WTC11 (cell line): Measurements from ENCODE around the gene PDXK. TPM values are rescaled to one million over a fixed set of nuclear protein-coding genes. Genes with fewer than 3 reads are reported as not detected.

ENCODE experiments used
- ATAC-seq: fragments of 200-7000 bp; cut with Tn5 transposase; 2 replicates; pipeline ENCODE4 v1.10.0; 2021; ENCODE audit warnings: mild to moderate bottlenecking, moderate library complexity
- CTCF ChIA-PET: fragments of 300-600 bp; sonication (Branson Sonifier 250); formaldehyde crosslinking; loops from one replicate; lab custom pipeline; 2021; ENCODE audit warnings: antibody characterized with exemption; lab: Charles Lee
- POLR2A ChIA-PET: fragments of 350-600 bp; sonication (Branson Sonifier 250); formaldehyde crosslinking; loops from one replicate; lab custom pipeline; 2021; ENCODE audit warnings: antibody characterized with exemption; lab: Charles Lee
- DNase-seq: peaks from one replicate; pipeline ENCODE4 v3.0.0; 2021; ENCODE audit warnings: low spot score
- H3K27ac Mint-ChIP-seq: 2 replicates; pipeline ENCODE4 v1.8.0; 2021; ENCODE audit warnings: mixed read lengths
- H3K27me3 Mint-ChIP-seq: 2 replicates; pipeline ENCODE4 v1.8.0; 2021; ENCODE audit warnings: low read depth, mild to moderate bottlenecking, moderate library complexity, mixed read lengths
- H3K36me3 Mint-ChIP-seq: 2 replicates; pipeline ENCODE4 v1.8.0; 2021; ENCODE audit warnings: mixed read lengths
- H3K4me1 Mint-ChIP-seq: 2 replicates; pipeline ENCODE4 v1.8.0; 2022; ENCODE audit warnings: mixed read lengths
- H3K4me3 Mint-ChIP-seq: 2 replicates; pipeline ENCODE4 v1.8.0; 2021; ENCODE audit warnings: mild to moderate bottlenecking, moderate library complexity, mixed read lengths
- H3K9me3 Mint-ChIP-seq: 2 replicates; pipeline ENCODE4 v1.8.0; 2021; ENCODE audit warnings: mixed read lengths
- CREM ChIP-seq: sonication (generic); formaldehyde crosslinking; IDR thresholded peaks from 2 replicates; pipeline ENCODE4 v1.8.1; 2022; ENCODE audit warnings: mild to moderate bottlenecking, missing genetic modification reagents, moderate library complexity
- FOXP1 ChIP-seq: sonication (generic); formaldehyde crosslinking; IDR thresholded peaks from 2 replicates; pipeline ENCODE4 v1.8.0; 2022; ENCODE audit warnings: missing genetic modification reagents, mild to moderate bottlenecking, moderate library complexity, borderline replicate concordance
- GABPB1 ChIP-seq: sonication (generic); formaldehyde crosslinking; IDR thresholded peaks from 2 replicates; pipeline ENCODE4 v1.8.1; 2023; ENCODE audit warnings: mild to moderate bottlenecking, missing genetic modification reagents
- JUN ChIP-seq: sonication (generic); formaldehyde crosslinking; IDR thresholded peaks from 2 replicates; pipeline ENCODE4 v1.8.0; 2023; ENCODE audit warnings: mild to moderate bottlenecking, missing genetic modification reagents
- MYBL2 ChIP-seq: sonication (generic); formaldehyde crosslinking; IDR thresholded peaks from 2 replicates; pipeline ENCODE4 v1.8.1; 2023; ENCODE audit warnings: mild to moderate bottlenecking, moderate library complexity, missing genetic modification reagents
- NR2C2 ChIP-seq: sonication (generic); formaldehyde crosslinking; IDR thresholded peaks from 2 replicates; pipeline ENCODE4 v1.8.0; 2022; ENCODE audit warnings: mild to moderate bottlenecking, missing genetic modification reagents
- TEAD1 ChIP-seq: sonication (generic); formaldehyde crosslinking; IDR thresholded peaks from 2 replicates; pipeline ENCODE4 v1.8.0; 2022; ENCODE audit warnings: mild to moderate bottlenecking, missing genetic modification reagents
- TP53 ChIP-seq: sonication (generic); formaldehyde crosslinking; IDR thresholded peaks from 2 replicates; pipeline ENCODE4 v1.8.1; 2023; ENCODE audit warnings: mild to moderate bottlenecking, missing genetic modification reagents
- ZNF423 ChIP-seq: fragments of 250-450 bp; sonication (Bioruptor Pico); IDR thresholded peaks from 2 replicates; pipeline ENCODE4 v2.1.2; 2022; ENCODE audit warnings: mild to moderate bottlenecking, moderate library complexity
- total RNA-seq: library from RNA; stranded (reverse); gene quantifications from 3 replicates; pipeline ENCODE4 v1.2.3, GENCODE V29; 2021
- TF ChIP-seq, protein P1 (sequence below): sonication (generic); formaldehyde crosslinking; IDR thresholded peaks from 2 replicates; pipeline ENCODE4 v1.8.1; 2023; ENCODE audit warnings: mild to moderate bottlenecking, missing genetic modification reagents
- TF ChIP-seq, protein P2 (sequence below): sonication (generic); formaldehyde crosslinking; IDR thresholded peaks from 2 replicates; pipeline ENCODE4 v1.8.0; 2023; ENCODE audit warnings: missing genetic modification reagents, mild to moderate bottlenecking, borderline replicate concordance
- TF ChIP-seq, protein P3 (sequence below): fragments of 250-450 bp; sonication (Bioruptor Pico); IDR thresholded peaks from 2 replicates; pipeline ENCODE4 v1.9.0; 2021; ENCODE audit warnings: mild to moderate bottlenecking
- TF ChIP-seq, protein P4 (sequence below): sonication (generic); formaldehyde crosslinking; IDR thresholded peaks from 2 replicates; pipeline ENCODE4 v1.8.1; 2023; ENCODE audit warnings: mild to moderate bottlenecking, moderate library complexity, missing genetic modification reagents
- TF ChIP-seq, protein P5 (sequence below): fragments of 200-600 bp; IDR thresholded peaks from 2 replicates; pipeline ENCODE4 v1.8.0; 2022; ENCODE audit warnings: antibody characterized with exemption
- TF ChIP-seq, protein P6 (sequence below): sonication (generic); formaldehyde crosslinking; IDR thresholded peaks from 2 replicates; pipeline ENCODE4 v1.8.0; 2023; ENCODE audit warnings: missing genetic modification reagents
- TF ChIP-seq, protein P7 (sequence below): sonication (generic); formaldehyde crosslinking; IDR thresholded peaks from 2 replicates; pipeline ENCODE4 v1.8.1; 2022; ENCODE audit warnings: mild to moderate bottlenecking, moderate library complexity, missing genetic modification reagents

PDXK gene
- total RNA-seq, 1 experiment from 2014 or later, result 120 TPM

DNA sequence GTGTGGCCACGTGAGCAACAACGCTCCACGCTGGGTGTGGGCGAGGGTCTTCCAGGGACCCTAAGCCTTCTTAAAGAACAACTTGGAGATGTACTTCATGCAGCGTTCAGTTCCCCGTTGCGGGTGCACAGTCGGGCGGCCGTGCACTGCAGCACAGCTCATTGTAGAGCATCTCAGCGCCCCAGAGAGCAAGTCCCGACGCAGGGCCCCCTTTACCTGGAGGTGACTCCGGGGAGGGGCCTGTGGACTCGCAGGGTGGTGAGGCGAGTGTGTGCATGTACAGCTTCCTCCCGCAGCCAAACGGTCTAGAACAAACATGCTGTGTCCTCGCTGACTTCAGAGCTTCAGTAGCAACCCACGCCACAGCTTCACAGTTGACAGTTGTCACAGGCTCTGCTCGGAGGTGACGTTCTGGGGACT, 89.9 kb downstream of the PDXK start:
- H3K4me1 Mint-ChIP-seq, result peaks cover 13% of the 10 kb centered on the region

More for the DNA sequence above, 89.9 kb downstream of the PDXK start:
- Mint-ChIP-seq H3K36me3 (peaks cover 2% of the 10 kb centered on the region; the same call in 1 of the 2 replicates), H3K27me3 (no peaks in the 10 kb centered on the region), H3K9me3 (no peaks in the 10 kb centered on the region), H3K27ac (no peak overlapping the region), H3K4me3 (no peak overlapping the region)
- ChIA-PET CTCF (interaction anchor here (1.1 to 3.1 kb wide), 3 partner anchors 19 to 167 kb away, joined by 3 to 17 read pairs (median 10); no protein-coding TSS in a partner anchor), POLR2A (interaction anchor here (1.6 kb wide), 1 partner anchor 133 kb away, joined by 4 read pairs; no protein-coding TSS in a partner anchor)
- ATAC-seq (no peak), DNase-seq (no peak)
- TF ChIP-seq, protein P1, sequence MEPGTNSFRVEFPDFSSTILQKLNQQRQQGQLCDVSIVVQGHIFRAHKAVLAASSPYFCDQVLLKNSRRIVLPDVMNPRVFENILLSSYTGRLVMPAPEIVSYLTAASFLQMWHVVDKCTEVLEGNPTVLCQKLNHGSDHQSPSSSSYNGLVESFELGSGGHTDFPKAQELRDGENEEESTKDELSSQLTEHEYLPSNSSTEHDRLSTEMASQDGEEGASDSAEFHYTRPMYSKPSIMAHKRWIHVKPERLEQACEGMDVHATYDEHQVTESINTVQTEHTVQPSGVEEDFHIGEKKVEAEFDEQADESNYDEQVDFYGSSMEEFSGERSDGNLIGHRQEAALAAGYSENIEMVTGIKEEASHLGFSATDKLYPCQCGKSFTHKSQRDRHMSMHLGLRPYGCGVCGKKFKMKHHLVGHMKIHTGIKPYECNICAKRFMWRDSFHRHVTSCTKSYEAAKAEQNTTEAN (CRISPR knock-in tag), result no peak
- TF ChIP-seq, protein P2, sequence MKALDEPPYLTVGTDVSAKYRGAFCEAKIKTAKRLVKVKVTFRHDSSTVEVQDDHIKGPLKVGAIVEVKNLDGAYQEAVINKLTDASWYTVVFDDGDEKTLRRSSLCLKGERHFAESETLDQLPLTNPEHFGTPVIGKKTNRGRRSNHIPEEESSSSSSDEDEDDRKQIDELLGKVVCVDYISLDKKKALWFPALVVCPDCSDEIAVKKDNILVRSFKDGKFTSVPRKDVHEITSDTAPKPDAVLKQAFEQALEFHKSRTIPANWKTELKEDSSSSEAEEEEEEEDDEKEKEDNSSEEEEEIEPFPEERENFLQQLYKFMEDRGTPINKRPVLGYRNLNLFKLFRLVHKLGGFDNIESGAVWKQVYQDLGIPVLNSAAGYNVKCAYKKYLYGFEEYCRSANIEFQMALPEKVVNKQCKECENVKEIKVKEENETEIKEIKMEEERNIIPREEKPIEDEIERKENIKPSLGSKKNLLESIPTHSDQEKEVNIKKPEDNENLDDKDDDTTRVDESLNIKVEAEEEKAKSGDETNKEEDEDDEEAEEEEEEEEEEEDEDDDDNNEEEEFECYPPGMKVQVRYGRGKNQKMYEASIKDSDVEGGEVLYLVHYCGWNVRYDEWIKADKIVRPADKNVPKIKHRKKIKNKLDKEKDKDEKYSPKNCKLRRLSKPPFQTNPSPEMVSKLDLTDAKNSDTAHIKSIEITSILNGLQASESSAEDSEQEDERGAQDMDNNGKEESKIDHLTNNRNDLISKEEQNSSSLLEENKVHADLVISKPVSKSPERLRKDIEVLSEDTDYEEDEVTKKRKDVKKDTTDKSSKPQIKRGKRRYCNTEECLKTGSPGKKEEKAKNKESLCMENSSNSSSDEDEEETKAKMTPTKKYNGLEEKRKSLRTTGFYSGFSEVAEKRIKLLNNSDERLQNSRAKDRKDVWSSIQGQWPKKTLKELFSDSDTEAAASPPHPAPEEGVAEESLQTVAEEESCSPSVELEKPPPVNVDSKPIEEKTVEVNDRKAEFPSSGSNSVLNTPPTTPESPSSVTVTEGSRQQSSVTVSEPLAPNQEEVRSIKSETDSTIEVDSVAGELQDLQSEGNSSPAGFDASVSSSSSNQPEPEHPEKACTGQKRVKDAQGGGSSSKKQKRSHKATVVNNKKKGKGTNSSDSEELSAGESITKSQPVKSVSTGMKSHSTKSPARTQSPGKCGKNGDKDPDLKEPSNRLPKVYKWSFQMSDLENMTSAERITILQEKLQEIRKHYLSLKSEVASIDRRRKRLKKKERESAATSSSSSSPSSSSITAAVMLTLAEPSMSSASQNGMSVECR (CRISPR knock-in tag), result no peak
- no peak for TF ChIP-seq MYBL2
- TF ChIP-seq, protein P3, sequence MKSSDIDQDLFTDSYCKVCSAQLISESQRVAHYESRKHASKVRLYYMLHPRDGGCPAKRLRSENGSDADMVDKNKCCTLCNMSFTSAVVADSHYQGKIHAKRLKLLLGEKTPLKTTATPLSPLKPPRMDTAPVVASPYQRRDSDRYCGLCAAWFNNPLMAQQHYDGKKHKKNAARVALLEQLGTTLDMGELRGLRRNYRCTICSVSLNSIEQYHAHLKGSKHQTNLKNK (CRISPR knock-in tag), result no peak
- TF ChIP-seq, protein P4, sequence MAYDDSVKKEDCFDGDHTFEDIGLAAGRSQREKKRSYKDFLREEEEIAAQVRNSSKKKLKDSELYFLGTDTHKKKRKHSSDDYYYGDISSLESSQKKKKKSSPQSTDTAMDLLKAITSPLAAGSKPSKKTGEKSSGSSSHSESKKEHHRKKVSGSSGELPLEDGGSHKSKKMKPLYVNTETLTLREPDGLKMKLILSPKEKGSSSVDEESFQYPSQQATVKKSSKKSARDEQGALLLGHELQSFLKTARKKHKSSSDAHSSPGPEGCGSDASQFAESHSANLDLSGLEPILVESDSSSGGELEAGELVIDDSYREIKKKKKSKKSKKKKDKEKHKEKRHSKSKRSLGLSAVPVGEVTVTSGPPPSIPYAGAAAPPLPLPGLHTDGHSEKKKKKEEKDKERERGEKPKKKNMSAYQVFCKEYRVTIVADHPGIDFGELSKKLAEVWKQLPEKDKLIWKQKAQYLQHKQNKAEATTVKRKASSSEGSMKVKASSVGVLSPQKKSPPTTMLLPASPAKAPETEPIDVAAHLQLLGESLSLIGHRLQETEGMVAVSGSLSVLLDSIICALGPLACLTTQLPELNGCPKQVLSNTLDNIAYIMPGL, result no peak
- no peak for TF ChIP-seq NR2C2
- TF ChIP-seq, protein P5, sequence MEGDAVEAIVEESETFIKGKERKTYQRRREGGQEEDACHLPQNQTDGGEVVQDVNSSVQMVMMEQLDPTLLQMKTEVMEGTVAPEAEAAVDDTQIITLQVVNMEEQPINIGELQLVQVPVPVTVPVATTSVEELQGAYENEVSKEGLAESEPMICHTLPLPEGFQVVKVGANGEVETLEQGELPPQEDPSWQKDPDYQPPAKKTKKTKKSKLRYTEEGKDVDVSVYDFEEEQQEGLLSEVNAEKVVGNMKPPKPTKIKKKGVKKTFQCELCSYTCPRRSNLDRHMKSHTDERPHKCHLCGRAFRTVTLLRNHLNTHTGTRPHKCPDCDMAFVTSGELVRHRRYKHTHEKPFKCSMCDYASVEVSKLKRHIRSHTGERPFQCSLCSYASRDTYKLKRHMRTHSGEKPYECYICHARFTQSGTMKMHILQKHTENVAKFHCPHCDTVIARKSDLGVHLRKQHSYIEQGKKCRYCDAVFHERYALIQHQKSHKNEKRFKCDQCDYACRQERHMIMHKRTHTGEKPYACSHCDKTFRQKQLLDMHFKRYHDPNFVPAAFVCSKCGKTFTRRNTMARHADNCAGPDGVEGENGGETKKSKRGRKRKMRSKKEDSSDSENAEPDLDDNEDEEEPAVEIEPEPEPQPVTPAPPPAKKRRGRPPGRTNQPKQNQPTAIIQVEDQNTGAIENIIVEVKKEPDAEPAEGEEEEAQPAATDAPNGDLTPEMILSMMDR, result no peak
- TF ChIP-seq ZNF423, result no peak
- no peak for TF ChIP-seq GABPB1 (CRISPR knock-in tag)
- no peak for TF ChIP-seq TEAD1 (CRISPR knock-in tag)
- TF ChIP-seq, protein P6, sequence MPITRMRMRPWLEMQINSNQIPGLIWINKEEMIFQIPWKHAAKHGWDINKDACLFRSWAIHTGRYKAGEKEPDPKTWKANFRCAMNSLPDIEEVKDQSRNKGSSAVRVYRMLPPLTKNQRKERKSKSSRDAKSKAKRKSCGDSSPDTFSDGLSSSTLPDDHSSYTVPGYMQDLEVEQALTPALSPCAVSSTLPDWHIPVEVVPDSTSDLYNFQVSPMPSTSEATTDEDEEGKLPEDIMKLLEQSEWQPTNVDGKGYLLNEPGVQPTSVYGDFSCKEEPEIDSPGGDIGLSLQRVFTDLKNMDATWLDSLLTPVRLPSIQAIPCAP (CRISPR knock-in tag), result no peak
- TF ChIP-seq CREM (CRISPR knock-in tag), result no peak
- no peak for TF ChIP-seq TP53
- TF ChIP-seq FOXP1 (CRISPR knock-in tag), result no peak
- no peak for TF ChIP-seq JUN (CRISPR knock-in tag)
- TF ChIP-seq, protein P7, sequence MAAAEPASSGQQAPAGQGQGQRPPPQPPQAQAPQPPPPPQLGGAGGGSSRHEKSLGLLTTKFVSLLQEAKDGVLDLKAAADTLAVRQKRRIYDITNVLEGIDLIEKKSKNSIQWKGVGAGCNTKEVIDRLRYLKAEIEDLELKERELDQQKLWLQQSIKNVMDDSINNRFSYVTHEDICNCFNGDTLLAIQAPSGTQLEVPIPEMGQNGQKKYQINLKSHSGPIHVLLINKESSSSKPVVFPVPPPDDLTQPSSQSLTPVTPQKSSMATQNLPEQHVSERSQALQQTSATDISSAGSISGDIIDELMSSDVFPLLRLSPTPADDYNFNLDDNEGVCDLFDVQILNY (CRISPR knock-in tag), result no peak
